PC-9 (cell line): ENCODE measurements around the gene DHRSX. TPM values are rescaled to one million over a fixed set of nuclear protein-coding genes. Genes with fewer than 3 reads are reported as not detected.
"Not testable (repeated sequence)": the region's sequence is repeated elsewhere in the genome, so short reads cannot be mapped to it uniquely, and the experiment has no call there.

ENCODE experiments used
- BruUV-seq: library from RNA; stranded (reverse); fragments of 400-500 nt; replicated peaks from 2 replicates; lab custom pipeline; 2021; lab: Mats Ljungman, UMichigan
- CTCF ChIA-PET: fragments of 300-600 bp; sonication (Branson Sonifier 250); formaldehyde crosslinking; loops from one replicate; lab custom pipeline; 2022; ENCODE audit warnings: antibody characterized with exemption; lab: Charles Lee
- POLR2A ChIA-PET: fragments of 300-600 bp; sonication (Branson Sonifier 250); formaldehyde crosslinking; loops from one replicate; lab custom pipeline; 2022; ENCODE audit warnings: antibody characterized with exemption; ENCODE audit not compliant: unreplicated experiment; lab: Charles Lee
- DNase-seq, 2 experiments: peaks; one replicate each; pipeline versions ENCODE4 v3.0.0 to v3.0.0-alpha.2; 2015 to 2022; ENCODE audit warnings: mixed read lengths in 1 of 2
- H2AFZ ChIP-seq: fragments of 200-600 bp; sonication (generic); 2 replicates; pipeline ENCODE4 v1.8.1; 2017; ENCODE audit warnings: antibody characterized with exemption
- H3F3A ChIP-seq: fragments of 200-600 bp; sonication (generic); 2 replicates; pipeline ENCODE4 v1.8.1; 2017; ENCODE audit warnings: antibody characterized with exemption, mild to moderate bottlenecking, low read depth; ENCODE audit not compliant: insufficient read depth
- H3K27ac ChIP-seq: fragments of 200-600 bp; sonication (generic); 2 replicates; pipeline ENCODE4 v1.6.1; 2016; ENCODE audit warnings: mixed run types
- H3K27me3 ChIP-seq: fragments of 200-600 bp; sonication (generic); 2 replicates; pipeline ENCODE4 v1.6.1; 2016; ENCODE audit warnings: low read depth, mixed run types; ENCODE audit not compliant: insufficient read depth
- H3K36me3 ChIP-seq: fragments of 200-600 bp; sonication (generic); 2 replicates; pipeline ENCODE4 v1.6.1; 2016; ENCODE audit warnings: low read depth, mixed run types
- H3K4me1 ChIP-seq: fragments of 200-600 bp; sonication (generic); replicated peaks from 2 replicates; pipeline ENCODE4 v1.6.1; 2016; ENCODE audit warnings: mixed run types; ENCODE audit not compliant: insufficient read depth
- H3K4me2 ChIP-seq: fragments of 200-600 bp; sonication (generic); 2 replicates; pipeline ENCODE4 v1.6.1; 2017; ENCODE audit warnings: mixed run types
- H3K4me3 ChIP-seq: fragments of 200-600 bp; sonication (generic); 2 replicates; pipeline ENCODE4 v1.6.1; 2016; ENCODE audit warnings: mixed run types
- H3K79me2 ChIP-seq: fragments of 200-600 bp; sonication (generic); 2 replicates; pipeline ENCODE4 v1.6.1; 2017; ENCODE audit warnings: low read depth, mixed run types
- H3K9me2 ChIP-seq: fragments of 200-600 bp; sonication (generic); 2 replicates; pipeline ENCODE4 v1.8.1; 2017; ENCODE audit warnings: mild to moderate bottlenecking; ENCODE audit not compliant: insufficient read depth
- H3K9me3 ChIP-seq: fragments of 200-600 bp; sonication (generic); 2 replicates; pipeline ENCODE4 v1.8.1; 2016; ENCODE audit warnings: low read depth; ENCODE audit not compliant: insufficient read depth
- H4K20me1 ChIP-seq: fragments of 200-600 bp; sonication (generic); 2 replicates; pipeline ENCODE4 v1.8.1; 2017; ENCODE audit not compliant: insufficient read depth
- EZH2 ChIP-seq: fragments of 200-600 bp; sonication (generic); IDR thresholded peaks from 2 replicates; pipeline ENCODE4 v1.8.0; 2017; ENCODE audit warnings: antibody characterized with exemption, low read depth
- intact Hi-C: fragments of 100-400 bp; cut with micrococcal nuclease; formaldehyde crosslinking; loops from one replicate; pipeline ENCODE4 v1.10.0; 2022; ENCODE audit not compliant: unreplicated experiment
- total RNA-seq: library from RNA; stranded (reverse); gene quantifications from 2 replicates; pipeline ENCODE4 v1.2.3, GENCODE V29; 2021
- TF ChIP-seq, protein P1 (sequence below): fragments of 200-600 bp; sonication (generic); conservative IDR thresholded peaks from 2 replicates; pipeline ENCODE4 v1.6.1; 2017; ENCODE audit warnings: mixed run types, antibody characterized with exemption, mild to moderate bottlenecking, moderate library complexity

DHRSX gene
- total RNA-seq, 1 experiment from 2014 or later = 13.2 TPM

DNA sequence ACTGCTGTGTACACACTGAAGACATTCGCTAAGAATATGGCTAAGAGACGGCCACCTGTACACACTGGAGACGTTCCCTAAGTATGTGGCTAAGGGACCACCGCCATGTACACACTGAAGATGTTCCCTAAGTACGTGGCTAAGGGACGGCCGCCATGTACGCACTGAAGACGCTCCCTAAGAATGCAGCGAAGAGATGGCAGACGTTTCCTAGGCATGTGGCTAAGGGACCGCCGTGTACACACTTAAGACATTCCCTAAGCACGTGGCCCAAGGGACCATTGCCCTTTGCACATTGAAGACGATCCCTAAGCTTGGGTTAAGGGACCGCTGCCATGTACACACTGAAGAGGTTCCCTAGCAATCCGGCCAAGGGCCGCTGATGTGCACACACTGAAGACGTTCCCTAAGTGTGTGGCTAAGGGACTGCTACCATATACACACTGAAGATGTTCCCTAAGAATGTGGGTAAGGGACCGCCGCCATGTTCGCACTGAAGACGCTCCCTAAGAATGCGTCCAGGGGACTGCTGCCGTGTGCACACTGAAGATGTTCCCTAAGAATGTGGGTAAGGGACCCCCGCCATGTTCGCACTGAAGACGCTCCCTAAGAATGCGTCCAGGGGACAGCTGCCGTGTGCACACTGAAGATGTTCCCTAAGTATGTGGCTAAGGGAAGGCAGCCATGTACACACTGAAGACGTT lies 36.7 kb downstream of the DHRSX start:
- H3K4me2 ChIP-seq = no peak overlapping the region
- no peaks in the 10 kb centered on the region for H3K27me3 ChIP-seq
- no peaks in the 10 kb centered on the region for H4K20me1 ChIP-seq
- no peak overlapping the region for H3K4me3 ChIP-seq
- TF ChIP-seq, protein P1, sequence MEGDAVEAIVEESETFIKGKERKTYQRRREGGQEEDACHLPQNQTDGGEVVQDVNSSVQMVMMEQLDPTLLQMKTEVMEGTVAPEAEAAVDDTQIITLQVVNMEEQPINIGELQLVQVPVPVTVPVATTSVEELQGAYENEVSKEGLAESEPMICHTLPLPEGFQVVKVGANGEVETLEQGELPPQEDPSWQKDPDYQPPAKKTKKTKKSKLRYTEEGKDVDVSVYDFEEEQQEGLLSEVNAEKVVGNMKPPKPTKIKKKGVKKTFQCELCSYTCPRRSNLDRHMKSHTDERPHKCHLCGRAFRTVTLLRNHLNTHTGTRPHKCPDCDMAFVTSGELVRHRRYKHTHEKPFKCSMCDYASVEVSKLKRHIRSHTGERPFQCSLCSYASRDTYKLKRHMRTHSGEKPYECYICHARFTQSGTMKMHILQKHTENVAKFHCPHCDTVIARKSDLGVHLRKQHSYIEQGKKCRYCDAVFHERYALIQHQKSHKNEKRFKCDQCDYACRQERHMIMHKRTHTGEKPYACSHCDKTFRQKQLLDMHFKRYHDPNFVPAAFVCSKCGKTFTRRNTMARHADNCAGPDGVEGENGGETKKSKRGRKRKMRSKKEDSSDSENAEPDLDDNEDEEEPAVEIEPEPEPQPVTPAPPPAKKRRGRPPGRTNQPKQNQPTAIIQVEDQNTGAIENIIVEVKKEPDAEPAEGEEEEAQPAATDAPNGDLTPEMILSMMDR = no peak
- no peak for TF ChIP-seq EZH2
- no TSS peak for BruUV-seq
- DNase-seq = no peak
- POLR2A ChIA-PET = no interaction called here
- no peaks in the 10 kb centered on the region for H3K79me2 ChIP-seq
- CTCF ChIA-PET = no interaction called here
- no peak overlapping the region for H3K27ac ChIP-seq
- H2AFZ ChIP-seq = no peak overlapping the region
- H3K4me1 ChIP-seq = no peaks in the 10 kb centered on the region
- H3K36me3 ChIP-seq = no peaks in the 10 kb centered on the region
- H3K9me2 ChIP-seq = no peaks in the 10 kb centered on the region
- H3K9me3 ChIP-seq = no peaks in the 10 kb centered on the region
- no peaks in the 10 kb centered on the region for H3F3A ChIP-seq
- intact Hi-C loops = no loop called here

GRCh38 chrX:2463481-2463880 lies 37.3 kb downstream of the DHRSX start:
- H4K20me1 ChIP-seq, H3K36me3 ChIP-seq, H3K27ac ChIP-seq, H3K27me3 ChIP-seq, H2AFZ ChIP-seq, CTCF ChIA-PET, H3K9me3 ChIP-seq, BruUV-seq, intact Hi-C loops, H3K4me3 ChIP-seq, POLR2A ChIA-PET, H3K79me2 ChIP-seq, H3F3A ChIP-seq, H3K4me2 ChIP-seq, DNase-seq, H3K9me2 ChIP-seq, H3K4me1 ChIP-seq: not testable (repeated sequence)

DNA sequence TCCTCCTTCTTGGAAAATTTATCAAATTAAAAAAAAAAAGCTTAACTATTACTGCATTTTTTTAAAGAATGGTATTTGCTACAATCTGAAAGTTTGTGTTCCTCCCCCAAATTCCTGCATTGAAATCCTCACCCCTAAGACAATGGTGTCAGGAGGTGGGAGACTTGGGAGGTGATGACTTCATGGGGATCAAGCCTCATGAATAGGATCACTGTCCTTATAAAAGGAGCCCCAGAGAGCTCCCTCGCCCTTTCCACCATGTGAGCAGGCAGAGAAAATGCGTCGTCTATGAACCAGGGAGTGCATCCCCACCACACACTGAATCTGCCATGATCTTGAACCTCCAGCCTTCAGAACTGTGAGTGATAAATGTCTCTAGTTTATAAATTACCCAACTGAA lies 38.0 kb downstream of the DHRSX start:
- ChIA-PET CTCF (no interaction called here), POLR2A (no interaction called here)
- Histone ChIP-seq H2AFZ (no peak overlapping the region), H3K4me1 (no peaks in the 10 kb centered on the region), H3K4me3 (no peak overlapping the region), H3K9me2 (no peaks in the 10 kb centered on the region), H3K27ac (no peak overlapping the region), H3K4me2 (no peak overlapping the region), H4K20me1 (no peaks in the 10 kb centered on the region), H3K27me3 (no peaks in the 10 kb centered on the region), H3K36me3 (no peaks in the 10 kb centered on the region), H3F3A (no peaks in the 10 kb centered on the region), H3K9me3 (no peaks in the 10 kb centered on the region), H3K79me2 (no peaks in the 10 kb centered on the region)
- TF ChIP-seq, protein P1 = no peak
- TF ChIP-seq EZH2 = no peak
- BruUV-seq = no TSS peak
- no peak for DNase-seq
- intact Hi-C loops = no loop called here

GRCh38 chrX:2462074-2462473 lies 38.7 kb downstream of the DHRSX start:
- H3K9me2 ChIP-seq = no peaks in the 10 kb centered on the region
- BruUV-seq = no TSS peak
- no peak for TF ChIP-seq EZH2
- TF ChIP-seq, protein P1 = no peak
- CTCF ChIA-PET = no interaction called here
- POLR2A ChIA-PET = no interaction called here
- intact Hi-C loops = no loop called here
- no peak overlapping the region for H3K4me3 ChIP-seq
- DNase-seq = no peak
- H4K20me1 ChIP-seq = no peaks in the 10 kb centered on the region
- H3K79me2 ChIP-seq = no peaks in the 10 kb centered on the region
- H3K4me2 ChIP-seq = no peak overlapping the region
- no peak overlapping the region for H3K27ac ChIP-seq
- H3F3A ChIP-seq = no peaks in the 10 kb centered on the region
- H3K36me3 ChIP-seq = no peaks in the 10 kb centered on the region
- no peaks in the 10 kb centered on the region for H3K4me1 ChIP-seq
- no peak overlapping the region for H2AFZ ChIP-seq
- H3K27me3 ChIP-seq = no peaks in the 10 kb centered on the region
- H3K9me3 ChIP-seq = no peaks in the 10 kb centered on the region
